Stimulated activated naive CD4-positive, alpha-beta T cell treated with Interleukin-2 at 50 U/mL for 16 hours (primary cell): Measurements from ENCODE around the gene CD6.
"Not testable (repeated sequence)": the region's sequence is repeated elsewhere in the genome, so short reads cannot be mapped to it uniquely, and the experiment has no call there.

Experiments used
- DNase-seq: peaks from one replicate; lab custom pipeline; 2025; lab: John Stamatoyannopoulos, UW

Gene CD6

DNA sequence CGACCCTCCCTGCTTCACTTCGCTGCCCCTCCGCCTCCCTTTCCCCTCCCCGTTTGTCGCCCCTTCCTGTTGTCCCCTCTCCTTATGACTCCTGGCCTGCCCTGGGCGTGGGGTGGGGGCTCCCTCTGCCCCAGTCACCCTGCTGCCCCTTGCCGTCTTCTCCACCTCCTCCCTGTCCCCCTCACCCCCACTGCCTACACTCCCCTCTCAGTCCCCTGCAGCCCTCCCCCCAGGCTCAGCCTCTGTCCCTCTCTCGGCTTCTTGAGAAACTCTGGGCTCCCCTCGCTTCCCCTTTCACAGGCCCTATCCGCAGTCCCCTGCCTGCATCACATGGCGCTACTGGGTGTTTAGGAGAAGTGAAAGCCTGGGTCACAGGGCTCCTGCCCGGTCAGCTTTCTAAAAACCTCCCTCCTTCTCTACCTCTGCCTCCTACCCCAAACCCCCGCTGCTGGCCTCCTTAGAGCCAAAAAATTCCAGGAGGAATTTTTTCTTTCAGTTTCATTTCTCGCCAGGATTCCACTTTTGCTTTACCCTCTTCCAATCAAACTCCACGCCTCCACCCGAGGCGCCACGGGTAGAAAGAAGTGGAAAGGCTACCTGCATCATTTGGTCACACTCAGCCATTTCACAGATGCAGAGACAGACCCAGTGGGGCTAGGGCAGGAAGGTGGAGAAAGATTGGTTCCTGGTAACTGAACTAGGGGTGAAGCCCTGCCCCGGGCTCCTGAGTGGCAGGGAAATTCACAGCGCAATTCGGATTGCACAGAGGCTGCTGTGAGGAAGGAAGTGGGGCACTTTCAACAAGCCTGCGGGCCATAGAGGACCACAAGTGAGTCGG is 19.4 kb upstream of the CD6 start, which contains the start of gene SLC15A3:
TSS of gene SLC15A3 (minus strand) at position 273 of the 838 bp plus-strand sequence. CDS start 625 bp downstream, outside the sequence.
- no peak for DNase-seq

GRCh38 chr11:60952742-60953170 is 18.7 kb upstream of the CD6 start:
- DNase-seq = no peak

DNA sequence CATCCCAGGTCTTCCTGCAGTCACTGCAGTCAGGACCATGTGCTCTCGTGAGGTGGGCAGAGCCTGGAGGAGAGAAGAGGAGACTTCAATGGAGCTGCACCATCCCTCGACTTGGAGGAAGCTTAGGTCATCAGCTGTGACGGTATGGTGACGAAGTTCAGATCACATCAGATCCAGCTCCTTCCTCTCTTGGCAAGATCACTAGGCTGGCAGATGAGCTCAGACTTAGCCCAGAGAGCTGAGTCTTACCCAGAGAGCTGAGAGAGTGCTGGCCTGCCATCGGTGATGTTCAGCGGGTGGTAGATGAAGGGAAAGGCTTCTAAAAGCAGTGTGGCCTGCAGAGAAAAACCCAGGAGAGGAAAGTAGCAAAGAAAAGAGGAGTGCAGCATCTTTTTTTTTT is 17.7 kb upstream of the CD6 start:
- no peak for DNase-seq

DNA sequence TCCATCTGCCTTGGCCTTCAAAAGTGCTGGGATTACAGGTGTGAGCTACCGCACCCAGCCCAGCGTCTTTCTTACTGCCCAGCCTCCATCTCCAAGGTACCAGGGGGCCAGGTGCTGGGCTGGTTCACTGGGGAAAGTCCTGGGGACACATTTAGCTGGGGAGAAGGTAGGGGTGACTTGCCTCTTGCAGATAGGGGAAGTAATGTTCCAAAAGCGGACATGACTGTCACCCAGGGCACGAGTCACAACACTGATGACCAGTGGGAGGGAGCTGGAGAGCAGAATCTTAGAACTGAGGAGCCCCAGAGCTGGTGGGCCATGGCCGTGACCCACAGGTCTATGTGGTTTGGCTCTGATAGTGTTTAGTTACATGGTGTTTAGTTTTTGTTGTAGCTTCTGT is 17.1 kb upstream of the CD6 start:
- no peak for DNase-seq

- no peak for DNase-seq
These were observed 15.9 kb upstream of the CD6 start for GRCh38 chr11:60955571-60955970.

GRCh38 chr11:60957188-60957587 is 14.3 kb upstream of the CD6 start:
- DNase-seq = no peak

DNA sequence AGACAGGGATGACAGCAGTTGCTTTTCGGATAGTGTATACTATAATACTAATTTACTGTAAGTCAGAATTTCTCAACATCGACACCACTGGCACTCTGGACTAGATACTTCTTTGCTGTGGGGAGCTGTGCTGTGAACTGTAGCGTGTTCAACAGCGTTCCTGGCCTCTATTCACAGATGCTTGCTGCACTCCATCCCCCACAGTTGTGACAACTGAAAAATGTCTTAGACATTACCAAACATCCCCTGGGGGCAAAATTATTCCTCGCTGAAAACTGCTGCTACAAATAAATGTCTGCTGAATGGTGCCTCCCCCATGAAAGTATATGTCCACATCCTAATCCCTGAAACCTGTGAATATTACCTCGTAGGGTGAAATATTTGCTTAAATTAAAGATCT is 12.0 kb upstream of the CD6 start:
- no peak for DNase-seq

GRCh38 chr11:60960405-60960804 is 11.1 kb upstream of the CD6 start:
- DNase-seq = no peak

DNA sequence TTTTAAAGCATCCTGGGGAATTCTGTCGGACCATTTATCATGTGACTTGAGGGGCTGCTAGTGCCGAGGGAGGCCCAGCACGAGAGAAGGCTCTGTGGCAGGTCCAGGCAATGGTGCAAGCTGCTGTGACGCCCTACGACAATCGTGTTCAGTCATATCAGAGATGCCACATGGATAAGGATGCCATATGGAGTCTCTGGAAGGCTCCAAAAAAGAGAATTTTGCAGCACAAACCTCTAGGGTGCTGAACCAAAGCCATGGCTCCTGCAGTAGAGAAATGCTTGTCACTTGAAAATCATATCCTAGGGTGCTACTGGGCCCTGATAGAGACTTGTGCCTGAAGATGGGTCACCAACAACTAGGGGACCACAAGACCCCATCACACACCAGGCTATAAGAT is 6.7 kb upstream of the CD6 start:
- no peak for DNase-seq

GRCh38 chr11:60966890-60967289 is 4.6 kb upstream of the CD6 start:
- no peak for DNase-seq

GRCh38 chr11:60968223-60968622 is 3.3 kb upstream of the CD6 start:
- DNase-seq = no peak

DNA sequence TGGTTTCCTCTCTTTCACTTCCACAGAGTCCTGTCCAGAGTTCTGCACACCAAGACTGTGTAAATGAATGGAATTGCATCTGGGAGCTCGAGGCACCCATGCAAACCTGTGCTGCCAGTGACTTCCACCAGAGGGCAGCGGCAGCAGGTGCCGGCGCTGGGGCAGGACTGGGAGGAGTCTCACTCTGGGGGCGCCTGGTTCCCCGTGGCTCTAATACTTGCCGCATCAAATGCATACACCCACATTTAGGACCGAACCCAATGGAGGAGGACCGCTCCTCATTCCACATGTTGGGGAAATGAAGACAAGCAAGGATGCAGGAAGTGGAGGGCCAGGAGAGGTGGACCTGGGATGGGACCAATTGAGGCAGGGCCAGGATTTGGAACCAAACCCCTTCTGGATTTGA is 1.1 kb upstream of the CD6 start:
- peak; percentile 76 for DNase-seq

- DNase-seq = no peak
These were observed 590 bp upstream of the CD6 start for GRCh38 chr11:60970890-60971289.

GRCh38 chr11:60972182-60973030 is 926 bp downstream of the CD6 start:
- no peak for DNase-seq

- DNase-seq = no peak
These were observed 2.2 kb downstream of the CD6 start for GRCh38 chr11:60973699-60974098.

DNA sequence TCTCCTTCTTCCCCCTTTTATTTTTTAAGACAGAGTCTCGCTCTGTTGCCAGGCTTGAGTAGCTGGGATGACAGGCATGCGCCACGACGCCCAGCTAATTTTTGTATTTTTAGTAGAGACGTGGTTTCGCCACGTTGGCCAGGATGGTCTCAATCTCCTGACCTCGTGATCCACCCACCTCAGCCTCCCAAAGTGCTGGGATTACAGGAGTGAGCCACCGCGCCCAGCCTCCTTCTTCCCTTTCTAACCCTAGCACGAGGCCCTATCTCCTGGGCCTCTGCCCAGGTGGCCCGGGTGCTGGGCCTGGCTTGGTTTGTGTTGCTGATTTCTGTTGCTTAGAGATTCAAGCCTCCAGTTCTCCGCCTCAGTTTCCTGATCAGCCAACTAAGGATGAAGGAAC is 2.8 kb downstream of the CD6 start:
- not testable (repeated sequence) for DNase-seq

- no peak for DNase-seq
These were observed 3.2 kb downstream of the CD6 start for GRCh38 chr11:60974726-60975125.

- DNase-seq = no peak
These were observed 5.7 kb downstream of the CD6 start for GRCh38 chr11:60977224-60977623.

- no peak for DNase-seq
These were observed 6.4 kb downstream of the CD6 start for GRCh38 chr11:60977836-60978235.

- peak; percentile 64 for DNase-seq
These were observed 7.3 kb downstream of the CD6 start for GRCh38 chr11:60978546-60979380.

GRCh38 chr11:60981515-60981914 is 10.0 kb downstream of the CD6 start:
- no peak for DNase-seq

- no peak for DNase-seq
These were observed 10.7 kb downstream of the CD6 start for GRCh38 chr11:60982184-60982583.
